ENCODE measurements around the gene ANKUB1.
A peak's percentile ranks its signal among the peaks of the same experiment; 100 is the strongest.

ANKUB1 gene

GRCh38 chr3:149752788-149753136, 39.6 kb downstream of the ANKUB1 start:
- Histone ChIP-seq H3F3A (ENCODE audit: control insufficient read depth, insufficient read depth) (peaks cover 3% of the 10 kb centered on the region), H4K20me1 (ENCODE audit: control insufficient read depth, insufficient read depth, low read depth, low read length) (no peaks in the 10 kb centered on the region), H3K36me3 (ENCODE audit: control insufficient read depth, low read length) (peaks cover 28% of the 10 kb centered on the region), H3K27me3 (ENCODE audit: control insufficient read depth, low read length) (no peaks in the 10 kb centered on the region), H3K4me1 (ENCODE audit: control insufficient read depth, low read length) (peaks cover 23% of the 10 kb centered on the region), H3K4me2 (ENCODE audit: low read length) (peak overlapping the region; percentile 59), H3K4me3 (ENCODE audit: low read length) (peak overlapping the region; percentile 90), H3K79me2 (ENCODE audit: control insufficient read depth, low read length) (peaks cover 17% of the 10 kb centered on the region), H3K9me3 (ENCODE audit: control insufficient read depth, insufficient read depth, low read length) (no peaks in the 10 kb centered on the region), H3K27ac (ENCODE audit: low read depth, low read length) (0 out of 2 replicates have a peak overlapping the region, but pooled peaks have one; percentile 5), H3K9me2 (replicated peaks; ENCODE audit: control insufficient read depth, low read length) (no peaks in the 10 kb centered on the region)
- TF ChIP-seq EZH2phosphoT487 (IDR thresholded peaks at IDR 0.05; ENCODE audit: borderline replicate concordance, low read length) (no peak), CTCF (IDR thresholded peaks at IDR 0.05; ENCODE audit: low read depth, low read length, poor library complexity, severe bottlenecking) (no peak)

GRCh38 chr3:149752051-149752787, 40.1 kb downstream of the ANKUB1 start, which contains the start of gene COMMD2:
Gene COMMD2 (minus strand): TSS chr3:149752489. CDS start chr3:149752444, 45 bp downstream.
- H3K4me1 ChIP-seq (ENCODE audit: control insufficient read depth, low read length): peaks cover 23% of the 10 kb centered on the region
- no peaks in the 10 kb centered on the region for H3K27me3 ChIP-seq (ENCODE audit: control insufficient read depth, low read length)
- H3K4me3 ChIP-seq (ENCODE audit: low read length): peak within 1 kb of the TSS; percentile 90
- no peaks in the 10 kb centered on the region for H3K9me3 ChIP-seq (ENCODE audit: control insufficient read depth, insufficient read depth, low read length)
- TF ChIP-seq CTCF (IDR thresholded peaks at IDR 0.05; ENCODE audit: low read depth, low read length, poor library complexity, severe bottlenecking): peak; percentile 58
- TF ChIP-seq EZH2phosphoT487 (IDR thresholded peaks at IDR 0.05; ENCODE audit: borderline replicate concordance, low read length): no peak
- 0 out of 2 replicates have a peak within 1 kb of the TSS, but pooled peaks have one; percentile 5 for H3K27ac ChIP-seq (ENCODE audit: low read depth, low read length)
- peaks cover 3% of the 10 kb centered on the region for H3F3A ChIP-seq (ENCODE audit: control insufficient read depth, insufficient read depth)
- H4K20me1 ChIP-seq (ENCODE audit: control insufficient read depth, insufficient read depth, low read depth, low read length): no peaks in the 10 kb centered on the region
- H3K4me2 ChIP-seq (ENCODE audit: low read length): peak within 1 kb of the TSS; percentile 59
- H3K79me2 ChIP-seq (ENCODE audit: control insufficient read depth, low read length): peaks cover 17% of the 10 kb centered on the region
- peaks cover 28% of the 10 kb centered on the region for H3K36me3 ChIP-seq (ENCODE audit: control insufficient read depth, low read length)
- H3K9me2 ChIP-seq (replicated peaks; ENCODE audit: control insufficient read depth, low read length): no peaks in the 10 kb centered on the region

GRCh38 chr3:149751551-149751950, 40.8 kb downstream of the ANKUB1 start:
- Histone ChIP-seq H3K79me2 (ENCODE audit: control insufficient read depth, low read length) (peaks cover 17% of the 10 kb centered on the region), H3K27ac (ENCODE audit: low read depth, low read length) (no peak overlapping the region), H3K4me1 (ENCODE audit: control insufficient read depth, low read length) (peaks cover 23% of the 10 kb centered on the region), H3K9me3 (ENCODE audit: control insufficient read depth, insufficient read depth, low read length) (no peaks in the 10 kb centered on the region), H3K36me3 (ENCODE audit: control insufficient read depth, low read length) (peaks cover 33% of the 10 kb centered on the region), H3K9me2 (replicated peaks; ENCODE audit: control insufficient read depth, low read length) (no peaks in the 10 kb centered on the region), H4K20me1 (ENCODE audit: control insufficient read depth, insufficient read depth, low read depth, low read length) (no peaks in the 10 kb centered on the region), H3F3A (ENCODE audit: control insufficient read depth, insufficient read depth) (peaks cover 3% of the 10 kb centered on the region), H3K4me3 (ENCODE audit: low read length) (peak overlapping the region; percentile 90), H3K27me3 (ENCODE audit: control insufficient read depth, low read length) (no peaks in the 10 kb centered on the region), H3K4me2 (ENCODE audit: low read length) (peak overlapping the region; percentile 59)
- TF ChIP-seq EZH2phosphoT487 (IDR thresholded peaks at IDR 0.05; ENCODE audit: borderline replicate concordance, low read length) (no peak), CTCF (IDR thresholded peaks at IDR 0.05; ENCODE audit: low read depth, low read length, poor library complexity, severe bottlenecking) (no peak)

All from DOHH2 (cell line).